Esophagus muscularis mucosa (tissue), 4 donors: Measurements from ENCODE around the gene POLK. TPM values are rescaled to one million over a fixed set of nuclear protein-coding genes. Genes with fewer than 3 reads are reported as not detected.

ENCODE experiments used
- DNase-seq: peaks from one replicate; pipeline ENCODE4 v3.0.0-alpha.2; 2017; ENCODE audit errors: extremely low spot score
- H3K27ac ChIP-seq, 4 donors: fragments of 200-600 bp; sonication (generic); replicated peaks in 1 of 4; 1 replicate in 3 of 4; 2 replicates in 1 of 4; pipeline ENCODE4 v1.5.1; 2016 to 2019; ENCODE audit warnings: mild to moderate bottlenecking in 1 of 4
- H3K27me3 ChIP-seq, 4 donors: fragments of 200-600 bp; sonication (generic); one replicate each; pipeline versions ENCODE4 v1.5.1 to v1.6.0; 2016 to 2019
- H3K36me3 ChIP-seq, 4 donors: fragments of 200-600 bp; sonication (generic); one replicate each; pipeline ENCODE4 v1.5.1; 2016 to 2019
- H3K4me1 ChIP-seq, 4 donors: fragments of 200-600 bp; sonication (generic); one replicate each; pipeline ENCODE4 v1.5.1; 2016 to 2019
- H3K4me3 ChIP-seq, 4 donors: fragments of 200-600 bp; sonication (generic); 1 replicate in 2 of 4; 2 replicates in 2 of 4; pipeline ENCODE4 v1.5.1; 2016 to 2019; ENCODE audit warnings: mild to moderate bottlenecking in 4 of 4, moderate library complexity in 1 of 4
- H3K9me3 ChIP-seq, 4 donors: fragments of 200-600 bp; sonication (generic); 1 replicate in 3 of 4; 2 replicates in 1 of 4; pipeline ENCODE4 v1.5.1; 2016 to 2019
- CTCF ChIP-seq, 3 experiments: fragments of 200-600 bp in 2 of 3; fragments of 450-650 bp in 1 of 3; sonication (generic) in 2 of 3; IDR thresholded peaks; one replicate each; pipeline ENCODE4 v1.5.1; 2017 to 2019; ENCODE audit warnings: antibody characterized with exemption in 3 of 3, mild to moderate bottlenecking in 2 of 3, moderate library complexity in 1 of 3
- EP300 ChIP-seq: sonication (generic); formaldehyde crosslinking; IDR thresholded peaks from one replicate; pipeline ENCODE4 v1.6.1; 2017; ENCODE audit warnings: antibody characterized with exemption
- POLR2A ChIP-seq: fragments of 450-650 bp; IDR thresholded peaks from one replicate; pipeline ENCODE4 v1.6.1; 2017; ENCODE audit warnings: antibody characterized with exemption, moderate library complexity, mild to moderate bottlenecking, low read depth
- POLR2AphosphoS5 ChIP-seq, 2 donors: sonication (generic); formaldehyde crosslinking; IDR thresholded peaks; one replicate each; pipeline ENCODE4 v1.6.1; 2017; ENCODE audit warnings: antibody characterized with exemption in 2 of 2
- WGBS: methylation state at CpG from one replicate; pipeline ENCODE4 v1.1.5; 2018; 5-methylcytosine and 5-hydroxymethylcytosine counted together
- intact Hi-C: fragments of 100-400 bp; cut with DNase I; formaldehyde crosslinking; loops from one replicate; pipeline ENCODE4 v1.15.1; 2023
- total RNA-seq, 4 donors: library from RNA; depleted of rRNA; stranded (reverse); fragments of >200 nt; gene quantifications; one replicate each; pipeline versions ENCODE4 v1.1.0 to v1.2.1, GENCODE V29; 2016

POLK gene
- total RNA-seq, 4 donors from 2014 or later: 22.6 to 37.0 (median 32.3) TPM

- Histone ChIP-seq H3K4me3 (no peak overlapping the region), H3K9me3 (peaks cover 0 to 13% (median 10%) of the 10 kb centered on the region in 4 donors), H3K4me1 (peaks cover 2 to 22% (median 14%) of the 10 kb centered on the region in 4 donors), H3K36me3 (peaks cover 0 to 4% (median 0%) of the 10 kb centered on the region in 4 donors), H3K27me3 (no peaks in the 10 kb centered on the region), H3K27ac (no peak overlapping the region)
- 95% methylated on average over 2 of the region's 2 CpGs for WGBS
- DNase-seq: no peak
- intact Hi-C loops: no loop called here
- TF ChIP-seq POLR2AphosphoS5 (IDR thresholded peaks at IDR 0.05): no peak
Measured at GRCh38 chr5:75521195-75521594, 9.5 kb downstream of the POLK start.

GRCh38 chr5:75522025-75522424 is 10.3 kb downstream of the POLK start:
- intact Hi-C loops: no loop called here
- TF ChIP-seq CTCF (IDR thresholded peaks at IDR 0.05) (no peak), EP300 (no peak), POLR2AphosphoS5 (IDR thresholded peaks at IDR 0.05) (no peak), POLR2A (no peak)
- H3K27ac ChIP-seq: no peak overlapping the region

GRCh38 chr5:75522542-75522941 is 10.9 kb downstream of the POLK start:
- TF ChIP-seq CTCF (IDR thresholded peaks at IDR 0.05) (no peak), POLR2AphosphoS5 (IDR thresholded peaks at IDR 0.05) (no peak), EP300 (no peak), POLR2A (no peak)

More at GRCh38 chr5:75522025-75522424, 10.3 kb downstream of the POLK start:
- Histone ChIP-seq H3K4me1 (peaks cover 2 to 21% (median 14%) of the 10 kb centered on the region in 4 donors), H3K36me3 (peaks cover 0 to 4% (median 0%) of the 10 kb centered on the region in 4 donors), H3K9me3 (peaks cover 0 to 13% (median 10%) of the 10 kb centered on the region in 4 donors), H3K27me3 (no peaks in the 10 kb centered on the region), H3K4me3 (no peak overlapping the region)
- no peak for DNase-seq

GRCh38 chr5:75523275-75523674 is 11.6 kb downstream of the POLK start:
- intact Hi-C loops: no loop called here

More at GRCh38 chr5:75522542-75522941, 10.9 kb downstream of the POLK start:
- Histone ChIP-seq H3K9me3 (peaks cover 0 to 13% (median 10%) of the 10 kb centered on the region in 4 donors), H3K4me3 (no peak overlapping the region), H3K27ac (no peak overlapping the region), H3K4me1 (peaks cover 2 to 20% (median 14%) of the 10 kb centered on the region in 4 donors), H3K27me3 (no peaks in the 10 kb centered on the region), H3K36me3 (peaks cover 0 to 4% (median 0%) of the 10 kb centered on the region in 4 donors)
- intact Hi-C loops: no loop called here
- DNase-seq: no peak
- WGBS: 100% methylated on average over 1 of the region's 1 CpG

GRCh38 chr5:75524071-75524470 is 12.4 kb downstream of the POLK start:
- no peak for TF ChIP-seq EP300
- no peak for TF ChIP-seq POLR2A
- TF ChIP-seq POLR2AphosphoS5 (IDR thresholded peaks at IDR 0.05): no peak
- no peak for TF ChIP-seq CTCF (IDR thresholded peaks at IDR 0.05)
- Histone ChIP-seq H3K9me3 (peaks cover 0 to 13% (median 10%) of the 10 kb centered on the region in 4 donors), H3K36me3 (peaks cover 0 to 4% (median 0%) of the 10 kb centered on the region in 4 donors), H3K27ac (no peak overlapping the region), H3K4me1 (peaks cover 2 to 17% (median 11%) of the 10 kb centered on the region in 4 donors), H3K27me3 (no peaks in the 10 kb centered on the region), H3K4me3 (no peak overlapping the region)
- DNase-seq: no peak
- WGBS: 74% methylated on average over 3 of the region's 3 CpGs
- intact Hi-C loops: no loop called here

More at GRCh38 chr5:75523275-75523674, 11.6 kb downstream of the POLK start:
- peaks cover 0 to 4% (median 0%) of the 10 kb centered on the region in 4 donors for H3K36me3 ChIP-seq
- no peak for DNase-seq
- no peak overlapping the region for H3K27ac ChIP-seq
- peaks cover 2 to 19% (median 14%) of the 10 kb centered on the region in 4 donors for H3K4me1 ChIP-seq
- no peak for TF ChIP-seq CTCF (IDR thresholded peaks at IDR 0.05)
- TF ChIP-seq POLR2A: no peak
- no peak for TF ChIP-seq EP300
- TF ChIP-seq POLR2AphosphoS5 (IDR thresholded peaks at IDR 0.05): no peak
- no peak overlapping the region for H3K4me3 ChIP-seq
- no peaks in the 10 kb centered on the region for H3K27me3 ChIP-seq
- peaks cover 0 to 13% (median 10%) of the 10 kb centered on the region in 4 donors for H3K9me3 ChIP-seq
- 95% methylated on average over 1 of the region's 1 CpG for WGBS
